A549 (cell line): Measurements from ENCODE around the gene DBNDD1. TPM values are rescaled to one million over a fixed set of nuclear protein-coding genes. Genes with fewer than 3 reads are reported as not detected.

Source experiments
- ATAC-seq, 2 experiments: fragments of 200-7000 bp in 1 of 2; fragments of >200 bp in 1 of 2; cut with Nextera tagmentation in 1 of 2; cut with Tn5 transposase in 1 of 2; 3 replicates each; pipeline versions ENCODE4 v1.8.0 to v1.9.1; 2018 to 2020; ENCODE audit warnings: mild to moderate bottlenecking in 1 of 2, moderate library complexity in 1 of 2
- CTCF ChIA-PET: fragments of 300-600 bp; sonication (Branson Sonifier 250); formaldehyde crosslinking; extraction: SDS; loops from one replicate; lab custom pipeline; 2021; ENCODE audit warnings: antibody characterized with exemption, inconsistent platforms; lab: Yijun Ruan, JAX
- POLR2A ChIA-PET: fragments of 350-600 bp; formaldehyde crosslinking; extraction: SDS; loops from one replicate; lab custom pipeline; 2021; ENCODE audit warnings: antibody characterized with exemption, inconsistent platforms; lab: Yijun Ruan, JAX
- DNase-seq, 2 experiments: peaks; one replicate each; pipeline versions ENCODE4 v3.0.0 to v3.0.0-alpha.2; 2011 to 2016; ENCODE audit warnings: low read depth in 1 of 2, low spot score in 1 of 2
- FAIRE-seq: peaks from 2 replicates; lab custom pipeline; 2011; peaks lifted over from hg19 to GRCh38; lab: Jason Lieb, UNC
- H3K27ac ChIP-seq, 2 experiments: fragments of >200 bp; sonication (Bioruptor Twin); formaldehyde crosslinking; 3 replicates each; pipeline ENCODE4 v1.5.1; 2016 to 2017
- H3K4me1 ChIP-seq: fragments of >200 bp; sonication (Bioruptor Twin); formaldehyde crosslinking; 3 replicates; pipeline ENCODE4 v1.6.1; 2016
- H3K4me2 ChIP-seq: fragments of >200 bp; sonication (Bioruptor Twin); formaldehyde crosslinking; 3 replicates; pipeline ENCODE4 v1.6.1; 2016
- H3K4me3 ChIP-seq: fragments of >200 bp; sonication (Bioruptor Twin); formaldehyde crosslinking; 3 replicates; pipeline ENCODE4 v1.5.1; 2016
- H3K9me3 ChIP-seq: fragments of >200 bp; sonication (Bioruptor Twin); formaldehyde crosslinking; 3 replicates; pipeline ENCODE4 v1.6.1; 2016
- CBX8 ChIP-seq: fragments of 200-600 bp; sonication (generic); IDR thresholded peaks from 2 replicates; pipeline ENCODE4 v1.6.1; 2016
- CHD4 ChIP-seq: fragments of 200-600 bp; sonication (generic); IDR thresholded peaks from 2 replicates; pipeline ENCODE4 v1.6.1; 2016; ENCODE audit warnings: antibody characterized with exemption, mild to moderate bottlenecking, borderline replicate concordance
- E2F6 ChIP-seq: IDR thresholded peaks from 2 replicates; pipeline ENCODE4 v1.6.1; 2012; ENCODE audit warnings: low read depth, borderline replicate concordance
- EHF ChIP-seq: fragments of 250-450 bp; sonication (Bioruptor Pico); IDR thresholded peaks from 2 replicates; pipeline ENCODE4 v1.5.0; 2020; ENCODE audit warnings: mild to moderate bottlenecking
- FOXS1 ChIP-seq: fragments of 250-450 bp; sonication (Bioruptor Pico); IDR thresholded peaks from 2 replicates; pipeline ENCODE4 v1.5.0; 2020; ENCODE audit warnings: mild to moderate bottlenecking, moderate library complexity
- HES2 ChIP-seq: fragments of >200 bp; sonication (Bioruptor Twin); formaldehyde crosslinking; IDR thresholded peaks from 2 replicates; pipeline ENCODE4 v1.6.1; 2016
- HOXB13 ChIP-seq: fragments of 250-450 bp; sonication (Bioruptor Pico); IDR thresholded peaks from 2 replicates; pipeline ENCODE4 v1.5.0; 2020; ENCODE audit warnings: low read depth, mild to moderate bottlenecking, moderate library complexity
- HOXB5 ChIP-seq: fragments of 250-450 bp; sonication (Bioruptor Pico); IDR thresholded peaks from 2 replicates; pipeline ENCODE4 v1.5.0; 2020; ENCODE audit warnings: mild to moderate bottlenecking, moderate library complexity
- KDM5A ChIP-seq: fragments of 200-600 bp; sonication (generic); IDR thresholded peaks from 2 replicates; pipeline ENCODE4 v1.6.1; 2016; ENCODE audit warnings: antibody characterized with exemption, mild to moderate bottlenecking
- PHF8 ChIP-seq: fragments of 200-600 bp; sonication (generic); IDR thresholded peaks from 2 replicates; pipeline ENCODE4 v1.6.1; 2016; ENCODE audit warnings: low read depth, mild to moderate bottlenecking, antibody characterized with exemption, moderate library complexity, borderline replicate concordance
- RARB ChIP-seq: fragments of 250-450 bp; sonication (Bioruptor Pico); IDR thresholded peaks from 2 replicates; pipeline ENCODE4 v1.8.0; 2021; ENCODE audit warnings: mild to moderate bottlenecking, moderate library complexity
- RCOR1 ChIP-seq: fragments of 150-350 bp; IDR thresholded peaks from 2 replicates; pipeline ENCODE4 v1.6.1; 2014; ENCODE audit warnings: antibody characterized with exemption, low read length, low read depth
- SREBF2 ChIP-seq: fragments of 450-650 bp; IDR thresholded peaks from 2 replicates; pipeline ENCODE4 v1.6.1; 2014; ENCODE audit warnings: mild to moderate bottlenecking, moderate library complexity
- TFCP2L1 ChIP-seq: fragments of 250-450 bp; sonication (Bioruptor Pico); IDR thresholded peaks from 2 replicates; pipeline ENCODE4 v1.5.0; 2021; ENCODE audit warnings: mild to moderate bottlenecking
- ZC3H11A ChIP-seq: fragments of 450-650 bp; IDR thresholded peaks from 2 replicates; pipeline ENCODE4 v1.6.1; 2014; ENCODE audit warnings: antibody characterized with exemption, mild to moderate bottlenecking
- ZFP36 ChIP-seq: fragments of 450-650 bp; IDR thresholded peaks from 2 replicates; pipeline ENCODE4 v1.6.1; 2014; ENCODE audit warnings: borderline replicate concordance; ENCODE audit not compliant: partially characterized antibody
- ZSCAN20 ChIP-seq: fragments of 250-450 bp; sonication (Bioruptor Pico); IDR thresholded peaks from 2 replicates; pipeline ENCODE4 v1.8.0; 2022; ENCODE audit warnings: mild to moderate bottlenecking, moderate library complexity
- WGBS: methylation state at CpG from one replicate; pipeline ENCODE4 v1.1.6; 2017; ENCODE audit errors: missing lambda C conversion rate; 5-methylcytosine and 5-hydroxymethylcytosine counted together
- polyA plus RNA-seq, 4 experiments: library from polyadenylated mRNA; depleted of rRNA in 3 of 4; stranded (reverse); fragments of >200 nt; fragmentation: RNase III in 1 of 4; extraction: RNeasy Plus Mini Kit Qiagen cat#74134 plus additional on column Dnase treatment in 1 of 4; gene quantifications; 2 replicates in 3 of 4; 3 replicates in 1 of 4; pipeline ENCODE4 v1.2.3, GENCODE V29; 2011 to 2017
- TF ChIP-seq, protein P1 (sequence below): fragments of 250-450 bp; sonication (Bioruptor Pico); IDR thresholded peaks from 2 replicates; pipeline ENCODE4 v1.5.0; 2021; ENCODE audit warnings: mild to moderate bottlenecking, moderate library complexity, borderline replicate concordance
- TF ChIP-seq, protein P2 (sequence below): IDR thresholded peaks from 2 replicates; pipeline ENCODE4 v1.6.1; 2012
- TF ChIP-seq, protein P3 (sequence below): fragments of >200 bp; sonication (Bioruptor Twin); formaldehyde crosslinking; IDR thresholded peaks from 3 replicates; pipeline ENCODE4 v1.6.1; 2016

DBNDD1 gene
- polyA plus RNA-seq, 2 of the 4 experiments (the other 2 are of a cell fraction): 23.0 to 43.8 TPM

GRCh38 chr16:90043526-90043925 is 24.3 kb upstream of the DBNDD1 start:
- Histone ChIP-seq H3K27ac (peak overlapping the region in 1 of 2 experiments; percentile 58; a peak in 2 of 6 replicates), H3K4me2 (peak overlapping the region; percentile 27), H3K4me3 (no peak overlapping the region), H3K9me3 (no peaks in the 10 kb centered on the region), H3K4me1 (peaks cover 27% of the 10 kb centered on the region)
- FAIRE-seq (no peak), ATAC-seq (no peak), DNase-seq (no peak)
- POLR2A ChIA-PET: no interaction called here
- 82% methylated on average over 17 of the region's 20 CpGs for whole genome bisulfite sequencing
- CTCF ChIA-PET: interaction anchor here (0.6 to 4.6 kb wide), 5 partner anchors 10 to 83 kb away, joined by 3 to 25 read pairs (median 4); no protein-coding TSS in a partner anchor
- TF ChIP-seq CBX8: no peak
- TF ChIP-seq FOXS1 (CRISPR knock-in tag): no peak
- TF ChIP-seq HOXB5: no peak
- no peak for TF ChIP-seq ZC3H11A
- TF ChIP-seq CHD4: no peak
- no peak for TF ChIP-seq HOXB13 (CRISPR knock-in tag)
- no peak for TF ChIP-seq PHF8
- no peak for TF ChIP-seq EHF (CRISPR knock-in tag)
- no peak for TF ChIP-seq HES2
- TF ChIP-seq, protein P1, sequence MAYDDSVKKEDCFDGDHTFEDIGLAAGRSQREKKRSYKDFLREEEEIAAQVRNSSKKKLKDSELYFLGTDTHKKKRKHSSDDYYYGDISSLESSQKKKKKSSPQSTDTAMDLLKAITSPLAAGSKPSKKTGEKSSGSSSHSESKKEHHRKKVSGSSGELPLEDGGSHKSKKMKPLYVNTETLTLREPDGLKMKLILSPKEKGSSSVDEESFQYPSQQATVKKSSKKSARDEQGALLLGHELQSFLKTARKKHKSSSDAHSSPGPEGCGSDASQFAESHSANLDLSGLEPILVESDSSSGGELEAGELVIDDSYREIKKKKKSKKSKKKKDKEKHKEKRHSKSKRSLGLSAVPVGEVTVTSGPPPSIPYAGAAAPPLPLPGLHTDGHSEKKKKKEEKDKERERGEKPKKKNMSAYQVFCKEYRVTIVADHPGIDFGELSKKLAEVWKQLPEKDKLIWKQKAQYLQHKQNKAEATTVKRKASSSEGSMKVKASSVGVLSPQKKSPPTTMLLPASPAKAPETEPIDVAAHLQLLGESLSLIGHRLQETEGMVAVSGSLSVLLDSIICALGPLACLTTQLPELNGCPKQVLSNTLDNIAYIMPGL (CRISPR knock-in tag): no peak
- TF ChIP-seq RARB (CRISPR knock-in tag): no peak
- no peak for TF ChIP-seq ZSCAN20 (CRISPR knock-in tag)

GRCh38 chr16:90042946-90043514 is 23.8 kb upstream of the DBNDD1 start:
- H3K4me1 ChIP-seq: peaks cover 27% of the 10 kb centered on the region
- FAIRE-seq (no peak), DNase-seq (no peak), ATAC-seq (no peak)
- 84% methylated on average over 16 of the region's 19 CpGs for WGBS
- POLR2A ChIA-PET: no interaction called here
- no peak overlapping the region for H3K4me2 ChIP-seq
- H3K27ac ChIP-seq: peak overlapping the region in 1 of 2 experiments; percentile 58; a peak in 1 of 6 replicates
- CTCF ChIA-PET: interaction anchor here (1.1 to 1.3 kb wide), 2 partner anchors 9 to 17 kb away, joined by 4 read pairs; no protein-coding TSS in a partner anchor
- H3K4me3 ChIP-seq: no peak overlapping the region
- H3K9me3 ChIP-seq: no peaks in the 10 kb centered on the region
- TF ChIP-seq ZSCAN20 (CRISPR knock-in tag) (no peak), ZFP36 (no peak), RARB (CRISPR knock-in tag) (no peak), SREBF2 (no peak), RCOR1 (no peak), KDM5A (no peak), TFCP2L1 (CRISPR knock-in tag) (no peak), E2F6 (no peak)
- TF ChIP-seq, protein P2, sequence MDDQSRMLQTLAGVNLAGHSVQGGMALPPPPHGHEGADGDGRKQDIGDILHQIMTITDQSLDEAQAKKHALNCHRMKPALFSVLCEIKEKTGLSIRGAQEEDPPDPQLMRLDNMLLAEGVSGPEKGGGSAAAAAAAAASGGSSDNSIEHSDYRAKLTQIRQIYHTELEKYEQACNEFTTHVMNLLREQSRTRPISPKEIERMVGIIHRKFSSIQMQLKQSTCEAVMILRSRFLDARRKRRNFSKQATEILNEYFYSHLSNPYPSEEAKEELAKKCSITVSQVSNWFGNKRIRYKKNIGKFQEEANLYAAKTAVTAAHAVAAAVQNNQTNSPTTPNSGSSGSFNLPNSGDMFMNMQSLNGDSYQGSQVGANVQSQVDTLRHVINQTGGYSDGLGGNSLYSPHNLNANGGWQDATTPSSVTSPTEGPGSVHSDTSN: no peak
- TF ChIP-seq, protein P3, sequence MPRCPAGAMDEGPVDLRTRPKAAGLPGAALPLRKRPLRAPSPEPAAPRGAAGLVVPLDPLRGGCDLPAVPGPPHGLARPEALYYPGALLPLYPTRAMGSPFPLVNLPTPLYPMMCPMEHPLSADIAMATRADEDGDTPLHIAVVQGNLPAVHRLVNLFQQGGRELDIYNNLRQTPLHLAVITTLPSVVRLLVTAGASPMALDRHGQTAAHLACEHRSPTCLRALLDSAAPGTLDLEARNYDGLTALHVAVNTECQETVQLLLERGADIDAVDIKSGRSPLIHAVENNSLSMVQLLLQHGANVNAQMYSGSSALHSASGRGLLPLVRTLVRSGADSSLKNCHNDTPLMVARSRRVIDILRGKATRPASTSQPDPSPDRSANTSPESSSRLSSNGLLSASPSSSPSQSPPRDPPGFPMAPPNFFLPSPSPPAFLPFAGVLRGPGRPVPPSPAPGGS: no peak
